Neural cell (in vitro differentiated cells): ENCODE data around the gene RUNDC3A. TPM values are rescaled to one million over a fixed set of nuclear protein-coding genes. Genes with fewer than 3 reads are reported as not detected.

Experiments used
- H2AFZ ChIP-seq: fragments of 200-600, 300-800 bp; sonication (generic), shearing (Covaris generic); 2 replicates; pipeline ENCODE4 v1.6.0; 2014; ENCODE audit warnings: low read depth, mild to moderate bottlenecking, antibody characterized with exemption, low read length, moderate library complexity
- H3F3A ChIP-seq: fragments of 200-600 bp; shearing (Covaris generic); 2 replicates; pipeline ENCODE4 v1.6.1; 2016; ENCODE audit warnings: mild to moderate bottlenecking, moderate library complexity, mixed read lengths, antibody characterized with exemption, low read length; ENCODE audit not compliant: insufficient read depth, poor library complexity, severe bottlenecking
- H3K27ac ChIP-seq: fragments of 200-600, 300-800 bp; sonication (generic), shearing (Covaris generic); 2 replicates; pipeline ENCODE4 v1.5.1; 2014; ENCODE audit warnings: mild to moderate bottlenecking, low read length, moderate library complexity
- H3K27me3 ChIP-seq: fragments of 300-800, 200-600 bp; sonication (generic), shearing (Covaris generic); 2 replicates; pipeline ENCODE4 v1.6.0; 2014; ENCODE audit warnings: mild to moderate bottlenecking, low read depth, low read length, moderate library complexity; ENCODE audit not compliant: insufficient read depth
- H3K36me3 ChIP-seq: fragments of 300-800, 200-600 bp; sonication (generic), shearing (Covaris generic); 2 replicates; pipeline ENCODE4 v1.5.1; 2014; ENCODE audit warnings: mild to moderate bottlenecking, antibody characterized with exemption, low read length, moderate library complexity; ENCODE audit not compliant: insufficient read depth
- H3K4me2 ChIP-seq: fragments of 300-800, 200-600 bp; sonication (generic), shearing (Covaris generic); 2 replicates; pipeline ENCODE4 v1.6.0; 2014; ENCODE audit warnings: mild to moderate bottlenecking, low read length
- H3K4me3 ChIP-seq: fragments of 300-800, 200-600 bp; sonication (generic), shearing (Covaris generic); 2 replicates; pipeline ENCODE4 v1.5.1; 2014; ENCODE audit warnings: mild to moderate bottlenecking, low read length, moderate library complexity
- H3K79me2 ChIP-seq: fragments of 200-600 bp; shearing (Covaris generic); replicated peaks from 2 replicates; pipeline ENCODE4 v1.6.0; 2014; ENCODE audit warnings: mild to moderate bottlenecking, low read length, moderate library complexity; ENCODE audit not compliant: insufficient read depth
- H3K9ac ChIP-seq: fragments of 300-800, 200-600 bp; sonication (generic), shearing (Covaris generic); 2 replicates; pipeline ENCODE4 v1.6.1; 2016; ENCODE audit warnings: mild to moderate bottlenecking, low read length, mixed read lengths
- H3K9me2 ChIP-seq: fragments of 200-600 bp; shearing (Covaris generic); 2 replicates; pipeline ENCODE4 v1.6.1; 2016; ENCODE audit warnings: mild to moderate bottlenecking, low read length, mixed read lengths; ENCODE audit not compliant: insufficient read depth
- H3K9me3 ChIP-seq: fragments of 200-600, 300-800 bp; sonication (generic), shearing (Covaris generic); 2 replicates; pipeline ENCODE4 v1.6.1; 2016; ENCODE audit warnings: mild to moderate bottlenecking, mixed run types, low read length, moderate library complexity, mixed read lengths
- H4K20me1 ChIP-seq: fragments of 200-600 bp; shearing (Covaris generic); 2 replicates; pipeline ENCODE4 v1.6.1; 2016; ENCODE audit warnings: mild to moderate bottlenecking, mixed run types; ENCODE audit not compliant: insufficient read depth
- EP300 ChIP-seq: fragments of 450-650 bp; conservative IDR thresholded peaks from 2 replicates; pipeline ENCODE4 v1.6.1; 2014; ENCODE audit warnings: antibody characterized with exemption, mild to moderate bottlenecking, moderate library complexity; ENCODE audit not compliant: poor library complexity, severe bottlenecking
- EZH2 ChIP-seq: fragments of 200-600, 300-800 bp; shearing (Covaris generic), sonication (generic); IDR thresholded peaks from 2 replicates; pipeline ENCODE4 v1.6.1; 2014; ENCODE audit warnings: antibody characterized with exemption, low read length, borderline replicate concordance, mild to moderate bottlenecking; ENCODE audit not compliant: insufficient read depth, poor library complexity, severe bottlenecking
- MXI1 ChIP-seq: fragments of 450-650 bp; conservative IDR thresholded peaks from 2 replicates; pipeline ENCODE4 v1.6.1; 2014; ENCODE audit warnings: antibody characterized with exemption, mild to moderate bottlenecking; ENCODE audit not compliant: poor library complexity, severe bottlenecking
- POLR2AphosphoS5 ChIP-seq: IDR thresholded peaks from 2 replicates; pipeline ENCODE4 v1.6.1; 2012
- RAD21 ChIP-seq: fragments of 450-650 bp; conservative IDR thresholded peaks from 2 replicates; pipeline ENCODE4 v1.6.1; 2014; ENCODE audit warnings: antibody characterized with exemption, mild to moderate bottlenecking, moderate library complexity
- SMC3 ChIP-seq: fragments of 450-650 bp; conservative IDR thresholded peaks from 2 replicates; pipeline ENCODE4 v1.6.1; 2014; ENCODE audit warnings: antibody characterized with exemption, mild to moderate bottlenecking, moderate library complexity; ENCODE audit not compliant: poor library complexity
- TAF1 ChIP-seq: IDR thresholded peaks from 2 replicates; pipeline ENCODE4 v1.6.1; 2012; ENCODE audit warnings: low read depth
- polyA plus RNA-seq: library from polyadenylated mRNA; depleted of rRNA; stranded (reverse); fragments of >200 nt; gene quantifications from 2 replicates; pipeline ENCODE4 v1.2.3, GENCODE V29; 2014
- TF ChIP-seq, protein P1 (sequence below): fragments of 450-650 bp; IDR thresholded peaks from 2 replicates; pipeline ENCODE4 v1.5.1; 2014; ENCODE audit warnings: antibody characterized with exemption, mild to moderate bottlenecking, moderate library complexity; ENCODE audit not compliant: poor library complexity, severe bottlenecking
- TF ChIP-seq, protein P2 (sequence below): IDR thresholded peaks from 2 replicates; pipeline ENCODE4 v1.6.1; 2012; ENCODE audit warnings: borderline replicate concordance

Gene RUNDC3A
- polyA plus RNA-seq, 1 donor from 2014 or later: 279 TPM

DNA sequence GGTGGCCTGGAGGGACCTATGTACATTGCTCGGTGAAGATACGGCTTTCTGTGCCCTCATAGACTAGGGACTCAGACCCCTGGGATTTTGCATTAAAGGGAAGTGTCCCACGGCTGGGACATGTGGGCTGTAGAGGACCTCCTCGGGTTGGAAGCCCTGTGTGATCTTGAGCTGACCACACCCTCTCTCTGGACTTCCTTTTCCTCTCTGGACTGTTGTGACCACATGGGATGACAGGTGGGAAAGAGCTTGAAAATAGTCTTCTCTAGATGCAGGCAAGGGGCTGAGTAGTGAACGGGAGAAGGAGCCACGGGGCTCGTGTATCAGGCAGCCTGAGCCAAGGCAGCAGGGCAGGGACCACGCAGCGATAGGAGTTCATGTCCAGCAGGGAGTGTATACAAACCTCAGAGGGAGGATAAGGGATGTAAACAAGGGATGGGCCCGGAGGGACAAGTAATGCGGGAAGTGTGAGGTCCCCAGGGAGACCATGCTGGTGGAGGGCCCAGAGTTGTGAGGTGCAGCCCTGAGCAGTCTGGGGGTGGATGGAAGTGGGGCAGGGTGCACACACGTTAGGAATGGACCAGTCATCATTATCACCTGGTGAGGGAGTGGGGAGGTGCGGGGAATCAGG, 36.0 kb upstream of the RUNDC3A start:
- Histone ChIP-seq H3K9me3 (no peaks in the 10 kb centered on the region), H3K36me3 (no peaks in the 10 kb centered on the region), H3K9me2 (no peaks in the 10 kb centered on the region), H2AFZ (no peak overlapping the region), H3K27ac (no peak overlapping the region), H3K9ac (no peak overlapping the region), H3K79me2 (no peaks in the 10 kb centered on the region), H3K27me3 (no peaks in the 10 kb centered on the region), H3F3A (no peaks in the 10 kb centered on the region), H3K4me2 (no peak overlapping the region), H3K4me3 (no peak overlapping the region), H4K20me1 (no peaks in the 10 kb centered on the region)
- TF ChIP-seq, protein P1, sequence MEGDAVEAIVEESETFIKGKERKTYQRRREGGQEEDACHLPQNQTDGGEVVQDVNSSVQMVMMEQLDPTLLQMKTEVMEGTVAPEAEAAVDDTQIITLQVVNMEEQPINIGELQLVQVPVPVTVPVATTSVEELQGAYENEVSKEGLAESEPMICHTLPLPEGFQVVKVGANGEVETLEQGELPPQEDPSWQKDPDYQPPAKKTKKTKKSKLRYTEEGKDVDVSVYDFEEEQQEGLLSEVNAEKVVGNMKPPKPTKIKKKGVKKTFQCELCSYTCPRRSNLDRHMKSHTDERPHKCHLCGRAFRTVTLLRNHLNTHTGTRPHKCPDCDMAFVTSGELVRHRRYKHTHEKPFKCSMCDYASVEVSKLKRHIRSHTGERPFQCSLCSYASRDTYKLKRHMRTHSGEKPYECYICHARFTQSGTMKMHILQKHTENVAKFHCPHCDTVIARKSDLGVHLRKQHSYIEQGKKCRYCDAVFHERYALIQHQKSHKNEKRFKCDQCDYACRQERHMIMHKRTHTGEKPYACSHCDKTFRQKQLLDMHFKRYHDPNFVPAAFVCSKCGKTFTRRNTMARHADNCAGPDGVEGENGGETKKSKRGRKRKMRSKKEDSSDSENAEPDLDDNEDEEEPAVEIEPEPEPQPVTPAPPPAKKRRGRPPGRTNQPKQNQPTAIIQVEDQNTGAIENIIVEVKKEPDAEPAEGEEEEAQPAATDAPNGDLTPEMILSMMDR: no peak
- TF ChIP-seq, protein P2, sequence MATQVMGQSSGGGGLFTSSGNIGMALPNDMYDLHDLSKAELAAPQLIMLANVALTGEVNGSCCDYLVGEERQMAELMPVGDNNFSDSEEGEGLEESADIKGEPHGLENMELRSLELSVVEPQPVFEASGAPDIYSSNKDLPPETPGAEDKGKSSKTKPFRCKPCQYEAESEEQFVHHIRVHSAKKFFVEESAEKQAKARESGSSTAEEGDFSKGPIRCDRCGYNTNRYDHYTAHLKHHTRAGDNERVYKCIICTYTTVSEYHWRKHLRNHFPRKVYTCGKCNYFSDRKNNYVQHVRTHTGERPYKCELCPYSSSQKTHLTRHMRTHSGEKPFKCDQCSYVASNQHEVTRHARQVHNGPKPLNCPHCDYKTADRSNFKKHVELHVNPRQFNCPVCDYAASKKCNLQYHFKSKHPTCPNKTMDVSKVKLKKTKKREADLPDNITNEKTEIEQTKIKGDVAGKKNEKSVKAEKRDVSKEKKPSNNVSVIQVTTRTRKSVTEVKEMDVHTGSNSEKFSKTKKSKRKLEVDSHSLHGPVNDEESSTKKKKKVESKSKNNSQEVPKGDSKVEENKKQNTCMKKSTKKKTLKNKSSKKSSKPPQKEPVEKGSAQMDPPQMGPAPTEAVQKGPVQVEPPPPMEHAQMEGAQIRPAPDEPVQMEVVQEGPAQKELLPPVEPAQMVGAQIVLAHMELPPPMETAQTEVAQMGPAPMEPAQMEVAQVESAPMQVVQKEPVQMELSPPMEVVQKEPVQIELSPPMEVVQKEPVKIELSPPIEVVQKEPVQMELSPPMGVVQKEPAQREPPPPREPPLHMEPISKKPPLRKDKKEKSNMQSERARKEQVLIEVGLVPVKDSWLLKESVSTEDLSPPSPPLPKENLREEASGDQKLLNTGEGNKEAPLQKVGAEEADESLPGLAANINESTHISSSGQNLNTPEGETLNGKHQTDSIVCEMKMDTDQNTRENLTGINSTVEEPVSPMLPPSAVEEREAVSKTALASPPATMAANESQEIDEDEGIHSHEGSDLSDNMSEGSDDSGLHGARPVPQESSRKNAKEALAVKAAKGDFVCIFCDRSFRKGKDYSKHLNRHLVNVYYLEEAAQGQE: no peak

DNA sequence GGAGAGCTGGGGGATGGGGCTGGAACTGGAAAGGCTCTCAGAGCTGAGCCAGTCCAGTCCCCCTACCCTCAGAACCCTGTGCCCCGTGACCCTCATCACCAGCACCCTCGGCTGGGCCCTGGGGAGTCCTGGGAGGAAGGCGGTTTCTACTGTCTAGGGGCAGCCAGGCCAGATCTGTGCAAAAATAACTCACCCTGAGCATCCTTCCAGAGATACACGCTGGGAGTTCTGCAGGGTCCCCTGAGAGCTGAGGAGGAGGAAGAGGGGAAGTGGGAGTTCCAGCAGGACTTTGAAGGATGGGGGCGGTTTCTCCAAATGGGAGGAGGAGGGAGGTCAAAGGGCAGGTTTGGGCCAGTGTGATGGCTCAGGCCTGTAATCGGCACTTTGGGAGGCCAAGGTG, 35.4 kb upstream of the RUNDC3A start:
- H3F3A ChIP-seq: no peaks in the 10 kb centered on the region
- H4K20me1 ChIP-seq: no peaks in the 10 kb centered on the region
- no peak overlapping the region for H3K4me2 ChIP-seq
- TF ChIP-seq RAD21: no peak
- TF ChIP-seq, protein P2: no peak
- TF ChIP-seq, protein P1: no peak
- TF ChIP-seq SMC3: no peak
- TF ChIP-seq TAF1: no peak
- TF ChIP-seq MXI1: no peak
- no peak for TF ChIP-seq EZH2
- no peak for TF ChIP-seq POLR2AphosphoS5
- TF ChIP-seq EP300: no peak
- no peak overlapping the region for H2AFZ ChIP-seq
- no peak overlapping the region for H3K9ac ChIP-seq
- no peaks in the 10 kb centered on the region for H3K27me3 ChIP-seq
- no peak overlapping the region for H3K4me3 ChIP-seq
- H3K9me2 ChIP-seq: no peaks in the 10 kb centered on the region
- no peak overlapping the region for H3K27ac ChIP-seq
- H3K36me3 ChIP-seq: no peaks in the 10 kb centered on the region
- no peaks in the 10 kb centered on the region for H3K9me3 ChIP-seq
- no peaks in the 10 kb centered on the region for H3K79me2 ChIP-seq
